ENCODE data around the gene PLS3. TPM values are rescaled to one million over a fixed set of nuclear protein-coding genes. Genes with fewer than 3 reads are reported as not detected.

PLS3 gene
- total RNA-seq, 1 donor from 2014 or later = 212 TPM

GRCh38 chrX:115696939-115697338 is 136.0 kb downstream of the PLS3 start:
- no peaks in the 10 kb centered on the region for H3K27me3 ChIP-seq
- DNase-seq = no peak
- H3K36me3 ChIP-seq = no peaks in the 10 kb centered on the region
- ATAC-seq = no peak
- no peaks in the 10 kb centered on the region for H3K4me1 ChIP-seq
- H3K4me3 ChIP-seq = no peak overlapping the region
- intact Hi-C loops (cut with DNase I) = no loop called here
- H3K27ac ChIP-seq = no peak overlapping the region
- no peak for TF ChIP-seq CTCF (IDR thresholded peaks at IDR 0.05)
- H3K9me3 ChIP-seq = no peaks in the 10 kb centered on the region

GRCh38 chrX:115697806-115698205 is 136.8 kb downstream of the PLS3 start:
- no peaks in the 10 kb centered on the region for H3K27me3 ChIP-seq
- H3K27ac ChIP-seq = no peak overlapping the region
- intact Hi-C loops (cut with DNase I) = no loop called here
- no peak overlapping the region for H3K4me3 ChIP-seq
- TF ChIP-seq CTCF (IDR thresholded peaks at IDR 0.05) = no peak
- no peak for ATAC-seq
- H3K36me3 ChIP-seq = no peaks in the 10 kb centered on the region
- no peaks in the 10 kb centered on the region for H3K9me3 ChIP-seq
- H3K4me1 ChIP-seq = no peaks in the 10 kb centered on the region
- DNase-seq = no peak
